Hippocampal formation (tissue), 2 donors: ENCODE measurements around the gene KDM4B.
"Not testable (repeated sequence)": the region's sequence is repeated elsewhere in the genome, so short reads cannot be mapped to it uniquely, and the experiment has no call there.

Experiments used
- DNase-seq, 2 donors: peaks; one replicate each; lab custom pipeline; 2025; lab: John Stamatoyannopoulos, UW

Gene KDM4B

DNA sequence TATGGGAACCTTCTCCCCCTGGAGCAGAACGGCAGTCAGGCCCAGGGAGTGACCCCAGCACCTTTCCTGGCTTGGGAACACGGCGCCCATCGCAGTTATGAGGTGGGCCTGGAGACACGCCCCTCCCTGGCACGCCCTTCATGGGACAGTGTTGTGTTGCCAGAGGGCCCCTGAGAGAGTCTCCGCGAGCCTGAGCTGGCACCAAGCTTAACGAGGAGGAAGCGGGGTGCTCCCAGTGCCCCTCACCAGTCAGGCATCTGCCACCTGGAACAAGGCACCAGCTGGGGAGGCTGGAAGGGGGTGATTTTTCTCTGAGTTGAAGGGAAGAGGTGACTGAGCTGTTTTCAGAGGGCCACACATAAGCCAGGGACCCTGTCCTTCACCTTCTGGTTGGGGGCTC is 180.6 kb downstream of the KDM4B start:
- DNase-seq, result no peak

GRCh38 chr19:5149932-5150901 is 181.3 kb downstream of the KDM4B start:
- DNase-seq, result no peak

DNA sequence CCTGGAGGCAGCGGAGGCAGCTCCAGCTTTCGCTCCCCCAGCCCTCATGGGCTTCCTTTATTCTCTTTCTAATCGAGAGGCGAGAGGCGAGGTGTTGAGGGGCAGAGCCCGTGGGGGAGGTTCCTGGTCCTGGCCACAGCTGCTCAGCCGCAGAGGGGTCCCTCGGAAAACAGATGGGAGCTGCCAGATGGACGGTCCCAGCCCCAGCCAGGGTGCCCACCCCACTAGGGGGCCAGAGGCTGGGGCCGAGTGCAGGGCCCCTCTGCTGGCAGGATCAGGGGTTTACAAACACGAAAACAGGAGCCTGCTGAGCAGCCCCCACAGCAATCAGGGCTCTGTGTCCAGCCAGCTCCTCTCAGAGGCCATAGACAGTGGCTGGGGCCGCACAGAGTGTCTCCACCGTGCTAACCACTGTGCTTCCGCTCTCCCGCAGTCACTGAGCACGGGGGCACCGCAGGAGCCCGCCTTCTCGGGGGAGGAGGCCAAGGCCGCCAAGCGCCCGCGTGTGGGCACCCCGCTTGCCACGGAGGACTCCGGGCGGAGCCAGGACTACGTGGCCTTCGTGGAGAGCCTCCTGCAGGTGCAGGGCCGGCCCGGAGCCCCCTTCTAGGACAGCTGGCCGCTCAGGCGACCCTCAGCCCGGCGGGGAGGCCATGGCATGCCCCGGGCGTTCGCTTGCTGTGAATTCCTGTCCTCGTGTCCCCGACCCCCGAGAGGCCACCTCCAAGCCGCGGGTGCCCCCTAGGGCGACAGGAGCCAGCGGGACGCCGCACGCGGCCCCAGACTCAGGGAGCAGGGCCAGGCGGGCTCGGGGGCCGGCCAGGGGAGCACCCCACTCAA is 182.2 kb downstream of the KDM4B start:
- DNase-seq, result no peak

GRCh38 chr19:5152013-5152763 is 183.3 kb downstream of the KDM4B start:
- DNase-seq, result no peak

- no peak for DNase-seq
These were observed 184.0 kb downstream of the KDM4B start for GRCh38 chr19:5152767-5153532.

- DNase-seq, result no peak
These were observed 184.8 kb downstream of the KDM4B start for GRCh38 chr19:5153601-5154128.

DNA sequence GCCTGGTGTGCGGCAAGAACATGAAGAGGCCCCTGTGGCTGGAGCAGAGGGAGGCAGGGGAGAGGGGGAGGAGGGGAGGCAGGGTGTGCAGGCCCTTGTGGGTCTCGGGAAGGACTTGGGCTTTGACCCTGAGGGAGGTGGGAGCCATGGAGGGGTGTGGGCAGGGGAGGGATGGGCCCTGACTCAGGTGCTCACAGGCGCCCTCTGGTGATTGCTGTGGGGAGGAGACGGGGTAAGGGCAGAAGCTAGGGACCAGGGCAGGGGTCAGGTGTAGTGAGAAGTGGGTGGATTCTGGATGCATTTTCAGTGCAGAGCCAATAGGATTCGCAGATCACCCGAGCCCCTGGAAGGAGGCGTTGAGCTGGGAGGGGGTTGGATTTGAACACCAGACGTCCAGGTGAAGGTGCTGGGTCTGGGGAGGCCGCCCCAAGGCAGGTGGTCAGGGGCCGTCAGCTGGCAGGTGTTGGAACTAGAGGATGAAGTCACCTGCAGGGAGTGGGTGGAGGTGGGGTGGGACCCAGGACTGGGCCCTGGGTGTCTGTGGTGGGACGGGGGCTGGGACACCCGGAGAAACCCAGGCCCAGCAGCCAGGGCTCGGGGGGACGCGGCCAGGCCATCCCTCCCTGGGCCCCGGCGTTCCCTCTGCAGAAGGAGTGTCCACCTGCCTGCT is 185.4 kb downstream of the KDM4B start:
- DNase-seq, result no peak

DNA sequence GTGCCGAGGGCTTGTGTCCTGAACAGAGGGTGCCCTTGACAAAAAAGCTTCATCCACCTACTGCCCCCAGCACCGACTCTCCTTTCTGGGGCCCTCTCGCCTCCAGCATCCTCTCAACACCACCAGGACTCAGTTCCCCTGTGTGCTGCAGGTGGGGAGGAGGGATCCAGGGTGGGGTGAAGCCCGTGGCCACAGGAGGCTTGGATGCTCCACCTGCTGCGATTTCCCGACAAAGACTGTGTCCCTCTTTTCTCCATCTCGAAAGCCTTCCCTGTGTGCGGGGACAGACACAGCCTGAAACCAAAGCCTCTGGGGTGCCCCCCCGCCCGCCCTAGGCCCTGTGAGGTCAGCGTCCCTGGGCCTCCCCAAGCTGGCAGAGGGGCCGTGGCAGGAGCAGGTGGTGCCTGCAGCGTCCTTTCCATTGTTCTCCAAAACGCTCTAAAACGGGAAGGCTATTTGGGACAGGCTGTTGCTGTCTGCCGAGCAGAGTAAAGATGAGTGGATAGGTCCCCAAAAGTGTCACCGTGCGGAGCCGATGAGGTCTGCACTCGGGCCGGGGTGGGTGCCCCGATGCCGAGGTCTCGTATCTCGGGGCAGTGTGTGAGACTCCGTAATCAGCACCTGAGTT is 186.0 kb downstream of the KDM4B start:
- DNase-seq, result no peak

GRCh38 chr19:5155586-5156210 is 186.8 kb downstream of the KDM4B start:
- no peak for DNase-seq

- no peak for DNase-seq
These were observed 187.5 kb downstream of the KDM4B start for GRCh38 chr19:5156231-5156986.

- no peak for DNase-seq
These were observed 188.3 kb downstream of the KDM4B start for GRCh38 chr19:5157186-5157585.

DNA sequence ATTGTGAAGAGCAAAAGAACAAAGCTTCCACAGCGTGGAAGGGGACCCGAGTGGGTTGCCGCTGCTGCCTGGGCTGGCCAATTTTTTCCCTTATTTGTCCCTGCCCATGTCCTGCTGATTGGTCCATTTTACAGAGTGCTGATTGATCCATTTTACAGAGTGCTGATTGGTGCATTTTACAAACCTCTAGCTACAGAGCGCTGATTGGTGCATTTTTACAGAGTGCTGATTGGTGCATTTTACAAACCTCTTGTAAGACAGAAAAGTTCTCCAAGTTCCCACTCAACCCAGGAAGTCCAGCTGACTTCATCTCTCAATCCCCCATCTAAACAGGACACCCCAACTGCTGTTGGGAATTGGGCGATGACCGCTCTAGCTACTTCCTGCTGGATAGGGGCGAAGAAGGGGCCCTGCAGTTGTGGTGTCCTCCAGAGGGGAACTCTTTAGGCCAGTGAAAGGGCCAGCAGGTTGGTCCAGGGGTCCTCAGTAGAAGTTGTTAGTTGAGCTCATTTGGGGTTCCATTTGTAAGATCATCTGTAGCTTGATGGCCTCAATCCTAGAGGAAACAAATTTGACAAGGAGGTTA is 189.7 kb downstream of the KDM4B start:
- not testable (repeated sequence) for DNase-seq

DNA sequence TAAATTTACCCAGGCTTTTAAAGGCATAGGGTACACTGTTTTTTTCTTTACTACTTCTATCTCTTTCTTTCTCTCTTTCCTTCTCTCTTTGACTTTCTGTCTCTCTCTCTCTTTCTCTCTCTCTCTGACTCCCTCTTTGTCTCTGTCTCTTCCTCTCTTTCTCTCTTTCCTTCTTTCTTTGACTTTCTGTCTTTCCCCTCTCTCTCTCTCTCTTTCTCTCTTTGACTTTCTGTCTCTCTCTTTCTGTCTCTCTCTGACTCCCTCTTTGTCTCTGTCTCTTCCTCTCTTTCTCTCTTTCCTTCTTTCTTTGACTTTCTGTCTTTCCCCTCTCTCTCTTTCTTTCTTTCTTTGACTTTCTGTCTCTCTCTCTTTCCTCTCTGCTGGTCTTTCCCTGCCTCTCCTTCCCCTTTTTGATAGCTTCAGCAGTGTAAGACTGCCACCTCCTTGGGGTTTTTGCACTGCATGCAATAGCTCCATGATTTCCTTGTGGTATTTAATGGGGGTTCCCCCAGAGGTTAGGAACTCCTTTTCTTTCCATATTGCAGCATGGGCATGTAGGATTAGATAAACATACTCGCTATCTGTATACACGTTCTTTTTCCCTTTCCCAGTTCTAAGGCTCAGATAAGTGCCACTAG is 191.4 kb downstream of the KDM4B start:
- not testable (repeated sequence) for DNase-seq

DNA sequence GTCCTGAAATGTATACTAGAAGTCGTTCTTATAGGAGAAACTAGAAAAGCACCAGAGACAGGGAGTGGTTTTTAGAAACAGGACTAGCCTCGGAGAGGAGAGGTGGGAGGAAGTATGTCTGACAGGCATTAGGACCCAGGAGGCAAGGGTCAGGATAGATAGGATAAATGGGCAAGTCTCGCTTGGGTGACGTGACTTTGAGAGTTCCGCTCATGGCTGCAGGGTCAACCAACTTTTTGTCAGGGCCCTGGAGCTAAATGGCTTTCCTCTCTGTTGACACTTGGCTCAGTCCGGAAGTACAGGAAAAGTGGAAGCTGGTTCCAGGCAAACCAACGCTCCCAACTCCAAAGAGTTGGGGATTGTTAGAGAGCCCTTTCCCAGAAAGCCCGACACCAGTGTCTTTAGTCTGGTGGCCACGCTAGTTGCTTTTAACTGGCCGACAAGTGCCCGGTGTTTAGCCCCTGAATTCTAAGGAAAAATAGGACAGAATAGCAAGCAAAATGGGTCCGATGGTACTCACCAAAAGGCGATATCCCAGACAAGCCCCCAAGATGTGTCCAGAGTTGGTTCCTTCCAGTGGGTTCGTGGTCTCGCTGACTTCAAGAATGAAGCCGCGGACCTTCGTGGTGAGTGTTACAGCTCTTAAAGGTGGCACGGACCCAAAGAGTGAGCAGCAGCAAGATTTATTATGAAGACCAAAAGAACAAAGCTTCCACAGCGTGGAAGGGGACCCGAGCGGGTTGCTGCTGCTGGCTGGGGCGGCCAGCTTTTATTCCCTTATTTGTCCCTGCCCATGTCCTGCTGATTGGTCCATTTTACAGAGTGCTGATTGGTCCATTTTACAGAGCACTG is 196.2 kb downstream of the KDM4B start:
- DNase-seq, result not testable (repeated sequence)

- DNase-seq, result no peak
These were observed 196.7 kb downstream of the KDM4B start for GRCh38 chr19:5165697-5166019.

DNA sequence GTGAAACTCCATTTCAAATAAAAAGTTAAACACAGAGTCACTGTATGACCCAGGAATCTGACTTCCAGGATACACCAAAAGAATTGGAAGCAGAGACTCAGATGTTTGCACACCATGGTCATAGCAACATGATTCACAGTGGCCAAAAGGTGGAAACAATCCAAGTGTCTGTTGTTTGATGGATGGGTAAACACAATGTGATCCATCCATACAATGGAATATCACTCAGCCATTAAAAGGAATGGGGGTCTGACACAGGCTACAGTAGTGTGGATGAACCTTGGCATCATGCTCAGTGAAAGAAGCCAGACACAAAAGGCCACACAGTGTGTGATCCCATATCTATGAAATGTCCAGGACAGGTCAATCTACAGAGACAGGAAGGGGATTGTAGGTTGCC is 197.3 kb downstream of the KDM4B start:
- DNase-seq, result no peak

- no peak for DNase-seq
These were observed 201.4 kb downstream of the KDM4B start for GRCh38 chr19:5170329-5170745.
